ENCODE data around the gene CHRDL2. TPM values are rescaled to one million over a fixed set of nuclear protein-coding genes. Genes with fewer than 3 reads are reported as not detected.
A peak's percentile ranks its signal among the peaks of the same experiment; 100 is the strongest.

Gene CHRDL2, protein sequence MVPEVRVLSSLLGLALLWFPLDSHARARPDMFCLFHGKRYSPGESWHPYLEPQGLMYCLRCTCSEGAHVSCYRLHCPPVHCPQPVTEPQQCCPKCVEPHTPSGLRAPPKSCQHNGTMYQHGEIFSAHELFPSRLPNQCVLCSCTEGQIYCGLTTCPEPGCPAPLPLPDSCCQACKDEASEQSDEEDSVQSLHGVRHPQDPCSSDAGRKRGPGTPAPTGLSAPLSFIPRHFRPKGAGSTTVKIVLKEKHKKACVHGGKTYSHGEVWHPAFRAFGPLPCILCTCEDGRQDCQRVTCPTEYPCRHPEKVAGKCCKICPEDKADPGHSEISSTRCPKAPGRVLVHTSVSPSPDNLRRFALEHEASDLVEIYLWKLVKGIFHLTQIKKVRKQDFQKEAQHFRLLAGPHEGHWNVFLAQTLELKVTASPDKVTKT
- total RNA-seq = 1 to 10 TPM; 3.5 to 5.3 TPM
- 12.0 TPM for polyA plus RNA-seq (ENCODE audit: insufficient read depth, low read depth, low replicate concordance)
- long read RNA-seq, donor 1, partial matches to known transcripts = 0 of 1 reads
- long read RNA-seq, donor 1, other reads (novel, unspliced or antisense) = 0 of 1 reads
- long read RNA-seq, donor 2 = 0 reads

DNA sequence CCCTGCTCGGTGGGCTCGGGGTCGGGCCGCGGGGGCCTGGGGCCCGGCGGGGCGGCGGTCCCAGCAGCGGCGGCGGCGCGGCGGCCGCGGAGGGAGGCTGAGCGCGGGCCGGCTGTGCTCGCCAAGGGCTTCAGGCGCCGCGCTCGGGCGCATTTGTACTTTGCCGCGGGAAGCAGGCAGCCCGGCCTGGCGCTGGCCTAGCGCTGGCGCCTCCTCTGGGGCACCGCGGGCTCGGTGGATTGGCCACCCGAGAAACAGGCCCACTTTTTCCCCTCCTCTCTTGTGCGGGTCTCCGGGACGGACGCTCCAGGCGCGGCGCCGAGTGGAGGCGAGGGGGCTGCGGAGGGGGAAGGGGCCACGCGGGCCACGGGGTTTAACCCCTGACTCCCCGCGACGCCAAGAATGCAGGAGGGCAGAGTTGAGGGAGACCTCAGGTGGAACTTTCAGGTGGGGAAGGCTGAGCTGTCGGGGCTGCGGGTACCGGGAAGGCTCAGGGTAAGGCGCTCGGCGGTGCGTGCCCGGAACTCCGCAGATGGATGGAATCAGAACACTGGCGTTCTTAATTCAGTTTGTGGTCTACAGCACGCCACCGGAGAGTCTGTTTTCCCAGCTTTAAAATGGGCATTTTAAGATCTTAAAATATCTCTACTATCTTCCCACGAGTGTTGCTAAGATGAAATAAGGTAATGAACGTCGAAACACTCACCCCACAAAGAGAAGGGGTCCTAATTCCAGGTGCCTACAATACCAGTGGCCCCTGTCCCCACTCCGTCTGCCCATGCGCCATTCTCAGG lies at the start of gene CHRDL2:
TSS of gene CHRDL2 (minus strand) at position 126 of the 794 bp plus-strand sequence. CDS start 538 bp downstream, outside the sequence.
- no peaks in the 10 kb centered on the region for H3K27me3 ChIP-seq
- intact Hi-C loops (cut with DNase I; ENCODE audit: low total_unique reads) = no loop called here
- peak; percentile 40 for DNase-seq
- no peaks in the 10 kb centered on the region for H3K36me3 ChIP-seq (ENCODE audit: low read depth, missing control alignments)
- no peaks in the 10 kb centered on the region for H3K4me1 ChIP-seq
- TF ChIP-seq POLR2A (IDR thresholded peaks at IDR 0.05) = no peak
- TF ChIP-seq, protein P1, sequence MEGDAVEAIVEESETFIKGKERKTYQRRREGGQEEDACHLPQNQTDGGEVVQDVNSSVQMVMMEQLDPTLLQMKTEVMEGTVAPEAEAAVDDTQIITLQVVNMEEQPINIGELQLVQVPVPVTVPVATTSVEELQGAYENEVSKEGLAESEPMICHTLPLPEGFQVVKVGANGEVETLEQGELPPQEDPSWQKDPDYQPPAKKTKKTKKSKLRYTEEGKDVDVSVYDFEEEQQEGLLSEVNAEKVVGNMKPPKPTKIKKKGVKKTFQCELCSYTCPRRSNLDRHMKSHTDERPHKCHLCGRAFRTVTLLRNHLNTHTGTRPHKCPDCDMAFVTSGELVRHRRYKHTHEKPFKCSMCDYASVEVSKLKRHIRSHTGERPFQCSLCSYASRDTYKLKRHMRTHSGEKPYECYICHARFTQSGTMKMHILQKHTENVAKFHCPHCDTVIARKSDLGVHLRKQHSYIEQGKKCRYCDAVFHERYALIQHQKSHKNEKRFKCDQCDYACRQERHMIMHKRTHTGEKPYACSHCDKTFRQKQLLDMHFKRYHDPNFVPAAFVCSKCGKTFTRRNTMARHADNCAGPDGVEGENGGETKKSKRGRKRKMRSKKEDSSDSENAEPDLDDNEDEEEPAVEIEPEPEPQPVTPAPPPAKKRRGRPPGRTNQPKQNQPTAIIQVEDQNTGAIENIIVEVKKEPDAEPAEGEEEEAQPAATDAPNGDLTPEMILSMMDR (IDR thresholded peaks at IDR 0.05) = no peak
- no peak within 1 kb of the TSS for H3K27ac ChIP-seq
- peak within 1 kb of the TSS; percentile 24 to 49 for H3K4me3 ChIP-seq
- 11 to 15% methylated on average over 23 to 50 of the region's 69 CpGs for WGBS, 2 donors
- H3K9me3 ChIP-seq = no peaks in the 10 kb centered on the region

DNA sequence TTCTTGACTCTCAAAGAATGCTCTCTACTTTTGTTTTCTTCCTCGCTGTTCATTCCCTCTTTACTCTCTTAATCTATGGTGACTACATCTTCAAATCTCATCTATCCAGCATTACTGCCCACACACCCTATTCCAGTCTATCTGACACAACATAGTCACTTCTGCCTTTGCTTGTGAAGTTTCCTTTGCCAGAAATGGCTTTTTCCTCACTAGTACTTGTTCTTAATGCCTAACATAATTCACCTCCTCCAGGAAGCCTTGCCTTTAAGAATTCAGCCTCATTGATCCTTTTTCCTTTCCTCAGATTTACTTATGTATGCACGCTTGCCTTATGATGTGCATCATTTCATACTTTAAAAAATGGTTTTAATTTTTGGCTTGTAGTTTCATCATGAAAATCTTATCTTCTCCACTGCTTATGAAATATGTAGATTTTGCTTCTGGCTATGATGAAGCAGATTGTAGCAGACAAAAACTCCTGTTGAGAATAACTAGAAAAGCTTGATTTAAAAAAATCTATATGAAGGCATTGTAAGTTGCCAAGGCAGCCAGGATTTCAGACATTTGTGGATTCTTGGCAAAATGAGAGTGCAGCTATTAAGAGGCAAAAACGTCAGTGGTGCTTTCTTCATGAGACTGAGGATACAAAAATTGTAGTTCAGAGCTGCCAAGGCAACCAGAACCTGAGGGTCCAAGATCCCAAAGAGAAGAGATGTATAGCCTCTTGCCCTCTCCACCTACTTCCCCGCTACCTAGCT lies 49.2 kb upstream of the CHRDL2 start:
- WGBS, 2 donors = 84 to 87% methylated on average over 4 of the region's 4 CpGs
- intact Hi-C loops (cut with DNase I; ENCODE audit: low total_unique reads) = no loop called here
- H3K9me3 ChIP-seq = no peaks in the 10 kb centered on the region
- TF ChIP-seq, protein P1 (IDR thresholded peaks at IDR 0.05) = no peak
- TF ChIP-seq POLR2A (IDR thresholded peaks at IDR 0.05) = no peak
- no peaks in the 10 kb centered on the region for H3K36me3 ChIP-seq (ENCODE audit: low read depth, missing control alignments)
- no peak overlapping the region for H3K27ac ChIP-seq
- no peak for DNase-seq
- no peaks in the 10 kb centered on the region for H3K27me3 ChIP-seq
- peaks cover 4% of the 10 kb centered on the region for H3K4me1 ChIP-seq
- no peak overlapping the region for H3K4me3 ChIP-seq

DNA sequence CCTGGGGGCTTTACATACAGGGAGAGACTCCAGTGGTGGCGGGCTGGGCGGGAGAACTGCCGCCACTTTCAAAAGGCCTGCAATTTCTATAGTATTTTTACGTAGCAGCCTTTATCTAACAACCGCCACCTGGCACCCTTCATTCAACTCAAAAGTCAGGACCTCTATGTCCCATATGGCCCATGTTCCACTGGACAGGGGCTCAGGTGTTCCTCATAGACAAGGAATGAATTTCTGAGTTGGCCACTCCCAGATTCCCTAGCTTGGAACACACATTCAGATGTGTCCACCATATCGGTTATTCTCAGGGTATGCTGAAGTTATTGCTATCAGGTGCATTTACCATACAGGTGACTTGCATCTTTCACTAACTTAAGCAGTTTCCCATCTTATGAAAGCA lies 47.4 kb upstream of the CHRDL2 start:
- 97 to 98% methylated on average over 6 of the region's 6 CpGs for WGBS, 2 donors
- Histone ChIP-seq H3K4me3 (no peak overlapping the region), H3K27ac (no peak overlapping the region)

DNA sequence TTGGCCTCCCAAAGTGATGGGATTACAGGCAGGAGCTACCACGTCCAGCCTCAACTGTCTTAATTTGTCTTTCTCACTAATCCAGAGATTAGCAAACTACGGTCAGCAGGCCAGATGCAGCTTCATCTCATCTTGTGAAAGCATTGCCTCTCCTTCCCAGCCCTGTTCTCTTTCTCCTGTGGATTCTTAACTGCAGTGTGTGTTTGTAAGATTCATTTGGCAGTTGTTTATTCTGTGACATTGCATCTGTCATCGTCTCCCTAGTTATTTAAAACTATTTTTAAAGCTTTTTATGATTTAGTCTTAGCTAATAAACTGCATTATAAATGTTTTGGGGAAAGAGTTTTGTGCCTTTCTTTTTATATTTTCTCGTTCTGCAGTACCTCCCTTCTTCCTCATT lies 46.7 kb upstream of the CHRDL2 start:
- no peaks in the 10 kb centered on the region for H3K4me1 ChIP-seq
- intact Hi-C loops (cut with DNase I; ENCODE audit: low total_unique reads) = no loop called here
- DNase-seq = no peak
- H3K4me3 ChIP-seq = no peak overlapping the region
- TF ChIP-seq, protein P1 (IDR thresholded peaks at IDR 0.05) = no peak
- no peak for TF ChIP-seq POLR2A (IDR thresholded peaks at IDR 0.05)
- no peaks in the 10 kb centered on the region for H3K9me3 ChIP-seq
- no peaks in the 10 kb centered on the region for H3K27me3 ChIP-seq
- no peaks in the 10 kb centered on the region for H3K36me3 ChIP-seq (ENCODE audit: low read depth, missing control alignments)
- no peak overlapping the region for H3K27ac ChIP-seq
- WGBS, 2 donors = 84 to 88% methylated on average over 4 of the region's 4 CpGs

More for the DNA sequence above, 47.4 kb upstream of the CHRDL2 start:
- intact Hi-C loops (cut with DNase I; ENCODE audit: low total_unique reads) = no loop called here
- no peaks in the 10 kb centered on the region for H3K36me3 ChIP-seq (ENCODE audit: low read depth, missing control alignments)
- no peaks in the 10 kb centered on the region for H3K27me3 ChIP-seq
- TF ChIP-seq, protein P1 (IDR thresholded peaks at IDR 0.05) = no peak
- TF ChIP-seq POLR2A (IDR thresholded peaks at IDR 0.05) = no peak
- no peaks in the 10 kb centered on the region for H3K4me1 ChIP-seq
- H3K9me3 ChIP-seq = no peaks in the 10 kb centered on the region
- no peak for DNase-seq

Data from testis (tissue), 5 donors.